B cell (primary cell): ENCODE results near the gene PLA2G4E. TPM values are rescaled to one million over a fixed set of nuclear protein-coding genes. Genes with fewer than 3 reads are reported as not detected.

ENCODE experiments used
- ATAC-seq: fragments of 200-7000 bp; cut with Tn5 transposase; one replicate; pipeline ENCODE4 v1.10.0; 2021; ENCODE audit warnings: low read depth, mild to moderate bottlenecking, moderate number of reproducible peaks, moderate library complexity
- CTCF ChIA-PET: fragments of 350-600 bp; sonication (Branson Sonifier 250); formaldehyde crosslinking; loops from one replicate; lab custom pipeline; 2021; ENCODE audit warnings: antibody characterized with exemption, inconsistent platforms; lab: Charles Lee
- POLR2A ChIA-PET: fragments of 350-600 bp; sonication (Branson Sonifier 250); formaldehyde crosslinking; loops from one replicate; lab custom pipeline; 2021; ENCODE audit warnings: antibody characterized with exemption; lab: Charles Lee
- DNase-seq: peaks from one replicate; pipeline ENCODE4 v3.0.0; 2013
- H2AFZ ChIP-seq: 2 replicates; pipeline ENCODE4 v1.6.1; 2012; ENCODE audit warnings: mild to moderate bottlenecking, low read depth, low read length; ENCODE audit not compliant: insufficient read depth, poor library complexity, severe bottlenecking
- H3K27ac ChIP-seq, 2 donors: 1 replicate in 1 of 2; 2 replicates in 1 of 2; pipeline ENCODE4 v1.5.1; 2012 to 2013; ENCODE audit warnings: low read length in 2 of 2, mild to moderate bottlenecking in 2 of 2, moderate library complexity in 1 of 2
- H3K27me3 ChIP-seq, 4 experiments: fragments of 200-600 bp in 1 of 4; sonication (generic) in 1 of 4; replicated peaks in 1 of 4; 1 replicate in 2 of 4; 2 replicates in 2 of 4; pipeline versions ENCODE4 v1.6.1 to v1.7.0; 2013 to 2016; ENCODE audit warnings: low read length in 3 of 4, mild to moderate bottlenecking in 2 of 4, mixed read lengths in 1 of 4, moderate library complexity in 1 of 4; ENCODE audit not compliant: insufficient read depth in 4 of 4, control insufficient read depth in 3 of 4; ENCODE audit errors: control extremely low read depth in 1 of 4
- H3K36me3 ChIP-seq, 2 experiments: replicated peaks in 1 of 2; 1 replicate in 1 of 2; 2 replicates in 1 of 2; pipeline versions ENCODE4 v1.6.1 to v1.7.1; 2013; ENCODE audit warnings: low read length in 1 of 2; ENCODE audit not compliant: insufficient read depth in 2 of 2, control insufficient read depth in 1 of 2; ENCODE audit errors: control extremely low read depth in 1 of 2, extremely low read depth in 1 of 2
- H3K4me1 ChIP-seq, 2 donors: fragments of 200-600 bp in 1 of 2; sonication (generic) in 1 of 2; 1 replicate in 1 of 2; 2 replicates in 1 of 2; pipeline versions ENCODE4 v1.5.1 to v1.6.1; 2013 to 2017; ENCODE audit warnings: low read length in 2 of 2; ENCODE audit not compliant: control insufficient read depth in 2 of 2, insufficient read depth in 2 of 2
- H3K4me2 ChIP-seq: replicated peaks from 2 replicates; pipeline ENCODE3; 2012; ENCODE audit warnings: mild to moderate bottlenecking, low read depth, low read length; ENCODE audit not compliant: poor library complexity, severe bottlenecking
- H3K4me3 ChIP-seq, 5 experiments: fragments of 200-600 bp in 1 of 5; sonication (generic) in 1 of 5; 1 replicate in 3 of 5; 2 replicates in 2 of 5; pipeline versions ENCODE4 v1.5.1 to v1.7.0; 2011 to 2016; ENCODE audit warnings: low read length in 4 of 5, mild to moderate bottlenecking in 4 of 5, low read depth in 2 of 5, control low read depth in 1 of 5, moderate library complexity in 1 of 5; ENCODE audit not compliant: insufficient read depth in 1 of 5; ENCODE audit errors: control extremely low read depth in 1 of 5, extremely low read depth in 1 of 5
- H3K79me2 ChIP-seq: fragments of 200-600 bp; sonication (generic); one replicate; pipeline ENCODE4 v1.6.0; 2016; ENCODE audit warnings: low read length; ENCODE audit not compliant: control insufficient read depth, insufficient read depth
- H3K9ac ChIP-seq: fragments of 200-600 bp; sonication (generic); 2 replicates; pipeline ENCODE4 v1.6.1; 2017; ENCODE audit warnings: mild to moderate bottlenecking, low read length, moderate library complexity
- H3K9me3 ChIP-seq, 3 donors: one replicate each; pipeline versions ENCODE4 v1.6.1 to v1.7.1; 2013; ENCODE audit warnings: low read length in 2 of 3; ENCODE audit not compliant: control insufficient read depth in 2 of 3, insufficient read depth in 1 of 3; ENCODE audit errors: control extremely low read depth in 1 of 3
- H4K20me1 ChIP-seq: 2 replicates; pipeline ENCODE4 v1.6.0; 2012; ENCODE audit warnings: mild to moderate bottlenecking, low read length; ENCODE audit not compliant: insufficient read depth, control insufficient read depth, poor library complexity, severe bottlenecking
- H3K27ac Mint-ChIP-seq: one replicate; pipeline ENCODE4 v1.8.0; 2021; ENCODE audit warnings: mixed read lengths
- H3K27me3 Mint-ChIP-seq: one replicate; pipeline ENCODE4 v1.8.0; 2021; ENCODE audit warnings: mixed read lengths
- H3K4me1 Mint-ChIP-seq: one replicate; pipeline ENCODE4 v1.8.0; 2021; ENCODE audit warnings: mixed read lengths
- H3K4me3 Mint-ChIP-seq: one replicate; pipeline ENCODE4 v1.8.0; 2021; ENCODE audit warnings: mixed read lengths
- H3K9me3 Mint-ChIP-seq: one replicate; pipeline ENCODE4 v1.8.0; 2022; ENCODE audit warnings: mixed read lengths; ENCODE audit not compliant: insufficient read depth
- EZH2 ChIP-seq: IDR thresholded peaks from 2 replicates; pipeline ENCODE4 v1.6.1; 2012; ENCODE audit warnings: borderline replicate concordance, low read depth, mild to moderate bottlenecking, moderate library complexity, low read length; ENCODE audit not compliant: insufficient read depth, poor library complexity, severe bottlenecking
- WGBS: methylation state at CpG from one replicate; pipeline ENCODE4 v1.1.5; 2013; ENCODE audit warnings: missing lambda C conversion rate; ENCODE audit not compliant: insufficient coverage; 5-methylcytosine and 5-hydroxymethylcytosine counted together
- intact Hi-C: fragments of 100-400 bp; cut with micrococcal nuclease; formaldehyde crosslinking; loops from one replicate; pipeline ENCODE4 v1.10.0; 2022
- polyA plus RNA-seq: library from polyadenylated mRNA; depleted of rRNA; stranded (reverse); fragments of >200 nt; gene quantifications from 2 replicates; pipeline ENCODE4 v1.2.3, GENCODE V29; 2012
- total RNA-seq, 2 donors: library from RNA; stranded (reverse); fragments of 120-200 nt in 1 of 2; gene quantifications; 1 replicate in 1 of 2; 2 replicates in 1 of 2; pipeline versions ENCODE4 v1.2.3 to v1.2.4, GENCODE V29; 2013 to 2022
- TF ChIP-seq, protein P1 (sequence below): fragments of 200-600 bp; IDR thresholded peaks from one replicate; pipeline ENCODE4 v1.8.0; 2022; ENCODE audit warnings: antibody characterized with exemption, mild to moderate bottlenecking

The PLA2G4E gene
- total and polyA plus RNA-seq, 2 donors (not counting 1 experiment from before 2014, with no cell fraction given), result not detected

DNA sequence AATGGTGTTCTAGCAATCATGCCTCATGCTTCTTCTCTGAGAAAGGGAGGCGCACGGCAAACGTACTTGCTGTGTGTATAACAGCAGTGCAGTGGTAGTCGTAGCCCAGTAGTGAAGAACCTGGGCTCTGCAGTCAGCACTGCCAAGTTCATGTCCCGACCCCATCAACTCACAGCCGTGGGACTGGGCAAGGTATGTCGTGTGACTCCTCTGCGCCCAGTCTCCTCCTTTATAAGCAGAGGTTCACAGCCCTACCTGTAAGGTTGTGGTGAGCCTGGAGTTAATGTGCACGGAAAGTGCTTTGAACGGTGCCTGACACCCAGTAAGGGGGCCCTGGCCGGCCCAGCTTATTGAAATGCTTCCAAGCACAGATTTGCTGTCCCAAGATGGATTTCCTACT, 75.1 kb downstream of the PLA2G4E start:
- DNase-seq, result no peak
- WGBS, result 95% methylated on average over 11 of the region's 11 CpGs
- H3K9me3 ChIP-seq, result no peaks in the 10 kb centered on the region
- H3K4me3 ChIP-seq, result no peak overlapping the region
- CTCF ChIA-PET, result no interaction called here
- no peaks in the 10 kb centered on the region for H3K27me3 ChIP-seq
- H3K4me2 ChIP-seq, result no peak overlapping the region
- H3K4me1 Mint-ChIP-seq, result no peaks in the 10 kb centered on the region
- H3K4me3 Mint-ChIP-seq, result no peak overlapping the region
- H3K27ac ChIP-seq, result no peak overlapping the region
- H3K36me3 ChIP-seq, result peaks cover 9 to 15% of the 10 kb centered on the region in 2 experiments
- peaks cover 18% of the 10 kb centered on the region for H3K79me2 ChIP-seq
- intact Hi-C loops, result no loop called here
- no peak overlapping the region for H3K9ac ChIP-seq
- H3K27me3 Mint-ChIP-seq, result no peaks in the 10 kb centered on the region
- no peaks in the 10 kb centered on the region for H3K4me1 ChIP-seq
- POLR2A ChIA-PET, result no interaction called here
- no peak for ATAC-seq
- H3K27ac Mint-ChIP-seq, result no peak overlapping the region
- no peak overlapping the region for H2AFZ ChIP-seq
- H4K20me1 ChIP-seq, result no peaks in the 10 kb centered on the region
- TF ChIP-seq, protein P1, sequence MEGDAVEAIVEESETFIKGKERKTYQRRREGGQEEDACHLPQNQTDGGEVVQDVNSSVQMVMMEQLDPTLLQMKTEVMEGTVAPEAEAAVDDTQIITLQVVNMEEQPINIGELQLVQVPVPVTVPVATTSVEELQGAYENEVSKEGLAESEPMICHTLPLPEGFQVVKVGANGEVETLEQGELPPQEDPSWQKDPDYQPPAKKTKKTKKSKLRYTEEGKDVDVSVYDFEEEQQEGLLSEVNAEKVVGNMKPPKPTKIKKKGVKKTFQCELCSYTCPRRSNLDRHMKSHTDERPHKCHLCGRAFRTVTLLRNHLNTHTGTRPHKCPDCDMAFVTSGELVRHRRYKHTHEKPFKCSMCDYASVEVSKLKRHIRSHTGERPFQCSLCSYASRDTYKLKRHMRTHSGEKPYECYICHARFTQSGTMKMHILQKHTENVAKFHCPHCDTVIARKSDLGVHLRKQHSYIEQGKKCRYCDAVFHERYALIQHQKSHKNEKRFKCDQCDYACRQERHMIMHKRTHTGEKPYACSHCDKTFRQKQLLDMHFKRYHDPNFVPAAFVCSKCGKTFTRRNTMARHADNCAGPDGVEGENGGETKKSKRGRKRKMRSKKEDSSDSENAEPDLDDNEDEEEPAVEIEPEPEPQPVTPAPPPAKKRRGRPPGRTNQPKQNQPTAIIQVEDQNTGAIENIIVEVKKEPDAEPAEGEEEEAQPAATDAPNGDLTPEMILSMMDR, result no peak
- H3K9me3 Mint-ChIP-seq, result no peaks in the 10 kb centered on the region

DNA sequence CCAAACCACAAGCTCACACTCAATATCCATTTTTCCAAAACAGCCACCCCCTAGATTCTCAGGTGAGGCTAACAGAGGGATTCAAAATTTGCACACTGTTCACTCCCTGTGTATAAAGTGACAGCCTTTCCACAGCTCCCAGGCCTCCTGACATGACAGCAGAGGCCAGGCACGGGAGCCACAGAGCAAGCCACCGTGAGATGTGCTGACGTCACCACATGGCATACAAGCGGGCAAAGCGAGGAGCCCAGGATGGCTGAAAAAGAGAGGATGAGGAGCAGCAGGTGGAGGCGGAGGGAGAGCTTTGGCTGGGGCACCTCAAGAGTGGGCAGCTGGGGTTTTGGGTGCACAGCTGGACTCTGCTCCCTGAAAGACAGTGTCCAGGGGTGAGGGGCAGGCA, 75.6 kb downstream of the PLA2G4E start:
- Histone ChIP-seq H3K4me1 (no peaks in the 10 kb centered on the region), H3K27me3 (no peaks in the 10 kb centered on the region), H3K9ac (no peak overlapping the region), H3K4me2 (no peak overlapping the region), H3K27ac (no peak overlapping the region), H3K79me2 (peaks cover 14% of the 10 kb centered on the region), H3K36me3 (peaks cover 9 to 15% of the 10 kb centered on the region in 2 experiments), H4K20me1 (no peaks in the 10 kb centered on the region), H3K4me3 (no peak overlapping the region), H2AFZ (no peak overlapping the region), H3K9me3 (no peaks in the 10 kb centered on the region)
- no peaks in the 10 kb centered on the region for H3K9me3 Mint-ChIP-seq
- intact Hi-C loops, result no loop called here
- ChIA-PET POLR2A (no interaction called here), CTCF (no interaction called here)
- TF ChIP-seq EZH2, result no peak
- TF ChIP-seq, protein P1, result no peak
- ATAC-seq (no peak), DNase-seq (no peak)
- 100% methylated on average over 6 of the region's 6 CpGs for WGBS
- H3K4me3 Mint-ChIP-seq, result no peak overlapping the region
- H3K4me1 Mint-ChIP-seq, result no peaks in the 10 kb centered on the region
- no peak overlapping the region for H3K27ac Mint-ChIP-seq
- no peaks in the 10 kb centered on the region for H3K27me3 Mint-ChIP-seq
